Measurements from ENCODE around the gene S100A8.

Gene S100A8

GRCh38 chr1:153402226-153402625 lies 11.4 kb upstream of the S100A8 start:
- DNase-seq (ENCODE audit: low read depth), result no peak
- TF ChIP-seq CTCF (IDR thresholded peaks at IDR 0.05; ENCODE audit: control insufficient read depth, extremely low read depth, insufficient read depth), result no peak

GRCh38 chr1:153401461-153401860 lies 10.6 kb upstream of the S100A8 start:
- no peak overlapping the region for H3K4me3 ChIP-seq (ENCODE audit: low read depth, low read length)
- no peak for TF ChIP-seq CTCF (IDR thresholded peaks at IDR 0.05; ENCODE audit: control insufficient read depth, extremely low read depth, insufficient read depth)
- DNase-seq (ENCODE audit: low read depth), result no peak

More at GRCh38 chr1:153402226-153402625, 11.4 kb upstream of the S100A8 start:
- no peak overlapping the region for H3K4me3 ChIP-seq (ENCODE audit: low read depth, low read length)

- no peak for DNase-seq (ENCODE audit: low read depth)
- no peak overlapping the region for H3K4me3 ChIP-seq (ENCODE audit: low read depth, low read length)
- TF ChIP-seq CTCF (IDR thresholded peaks at IDR 0.05; ENCODE audit: control insufficient read depth, extremely low read depth, insufficient read depth), result no peak
These were observed 9.4 kb upstream of the S100A8 start for GRCh38 chr1:153400244-153400643.

GRCh38 chr1:153399401-153400055 lies 8.7 kb upstream of the S100A8 start:
- no peak overlapping the region for H3K4me3 ChIP-seq (ENCODE audit: low read depth, low read length)
- no peak for DNase-seq (ENCODE audit: low read depth)
- TF ChIP-seq CTCF (IDR thresholded peaks at IDR 0.05; ENCODE audit: control insufficient read depth, extremely low read depth, insufficient read depth), result no peak

- no peak overlapping the region for H3K4me3 ChIP-seq (ENCODE audit: low read depth, low read length)
- TF ChIP-seq CTCF (IDR thresholded peaks at IDR 0.05; ENCODE audit: control insufficient read depth, extremely low read depth, insufficient read depth), result no peak
- no peak for DNase-seq (ENCODE audit: low read depth)
These were observed 7.2 kb upstream of the S100A8 start for GRCh38 chr1:153397924-153398651.

GRCh38 chr1:153397051-153397923 lies 6.4 kb upstream of the S100A8 start:
- H3K4me3 ChIP-seq (ENCODE audit: low read depth, low read length), result no peak overlapping the region
- no peak for TF ChIP-seq CTCF (IDR thresholded peaks at IDR 0.05; ENCODE audit: control insufficient read depth, extremely low read depth, insufficient read depth)
- no peak for DNase-seq (ENCODE audit: low read depth)
